Fibroblast of lung (primary cell): ENCODE data around the gene TACR1. TPM values are rescaled to one million over a fixed set of nuclear protein-coding genes. Genes with fewer than 3 reads are reported as not detected.

Source experiments
- DNase-seq, 2 donors: peaks; one replicate each; pipeline versions ENCODE4 v3.0.0 to v3.0.0-alpha.2; 2010; ENCODE audit warnings: low read depth in 2 of 2
- H2AFZ ChIP-seq: 2 replicates; pipeline ENCODE4 v1.5.1; 2012; ENCODE audit warnings: low read length, control low read depth, inconsistent platforms
- H3K27ac ChIP-seq: 2 replicates; pipeline ENCODE4 v1.5.1; 2011; ENCODE audit warnings: low read length, control low read depth; ENCODE audit not compliant: insufficient read depth
- H3K27me3 ChIP-seq: 2 replicates; pipeline ENCODE4 v1.5.1; 2011; ENCODE audit warnings: mild to moderate bottlenecking, low read length; ENCODE audit not compliant: control insufficient read depth, insufficient read depth
- H3K36me3 ChIP-seq: 2 replicates; pipeline ENCODE4 v1.5.1; 2011; ENCODE audit warnings: low read length; ENCODE audit not compliant: control insufficient read depth, insufficient read depth
- H3K4me1 ChIP-seq: 2 replicates; pipeline ENCODE4 v1.5.1; 2011; ENCODE audit warnings: low read length; ENCODE audit not compliant: control insufficient read depth, insufficient read depth; ENCODE audit errors: extremely low read depth
- H3K4me2 ChIP-seq: 2 replicates; pipeline ENCODE4 v1.5.1; 2011; ENCODE audit warnings: low read length, control low read depth; ENCODE audit not compliant: insufficient read depth; ENCODE audit errors: extremely low read depth
- H3K4me3 ChIP-seq, 4 experiments: fragments of 200-600 bp in 1 of 4; sonication (generic) in 1 of 4; replicated peaks in 1 of 4; 2 replicates each; pipeline ENCODE4 v1.5.1; 2011 to 2016; ENCODE audit warnings: low read length in 4 of 4, low read depth in 3 of 4, mild to moderate bottlenecking in 3 of 4, control low read depth in 2 of 4, inconsistent platforms in 1 of 4, mixed read lengths in 1 of 4; ENCODE audit not compliant: insufficient read depth in 1 of 4; ENCODE audit errors: control extremely low read depth in 1 of 4
- H3K79me2 ChIP-seq: 2 replicates; pipeline ENCODE4 v1.5.1; 2012; ENCODE audit warnings: mild to moderate bottlenecking, low read length, inconsistent platforms; ENCODE audit not compliant: control insufficient read depth, insufficient read depth
- H3K9ac ChIP-seq: 2 replicates; pipeline ENCODE4 v1.5.1; 2011; ENCODE audit warnings: mild to moderate bottlenecking, low read length, control low read depth; ENCODE audit not compliant: insufficient read depth
- H3K9me3 ChIP-seq: 2 replicates; pipeline ENCODE4 v1.5.1; 2012; ENCODE audit warnings: low read depth, low read length; ENCODE audit not compliant: control insufficient read depth, insufficient read depth
- H4K20me1 ChIP-seq: 2 replicates; pipeline ENCODE4 v1.5.1; 2011; ENCODE audit warnings: low read length; ENCODE audit not compliant: control insufficient read depth, insufficient read depth; ENCODE audit errors: extremely low read depth
- EZH2 ChIP-seq: IDR thresholded peaks from 2 replicates; pipeline ENCODE4 v1.5.1; 2012; ENCODE audit warnings: low read length, control low read depth, mild to moderate bottlenecking; ENCODE audit errors: missing control alignments
- polyA plus RNA-seq, 2 donors: library from polyadenylated mRNA; depleted of rRNA in 1 of 2; stranded (reverse) in 1 of 2; unstranded in 1 of 2; fragments of >200 nt; gene quantifications; 2 replicates each; pipeline ENCODE4 v1.2.1, GENCODE V29; 2011 to 2012; ENCODE audit warnings: missing spikeins in 1 of 2
- total RNA-seq: library from RNA; depleted of rRNA; stranded (reverse); fragments of >200 nt; gene quantifications from 2 replicates; pipeline ENCODE4 v1.2.1, GENCODE V29; 2014
- TF ChIP-seq, protein P1 (sequence below), 2 donors: IDR thresholded peaks in 1 of 2; conservative IDR thresholded peaks in 1 of 2; 1 replicate in 1 of 2; 2 replicates in 1 of 2; pipeline ENCODE4 v1.5.1; 2011 to 2012; ENCODE audit warnings: low read length in 2 of 2, control low read depth in 1 of 2, inconsistent platforms in 1 of 2, low read depth in 1 of 2, mild to moderate bottlenecking in 1 of 2

Gene TACR1
- total and polyA plus RNA-seq, 2 donors (not counting 1 experiment from before 2014, with no cell fraction given) = 0.05 to 0.17 TPM

- no peaks in the 10 kb centered on the region for H3K36me3 ChIP-seq
- H3K79me2 ChIP-seq = no peaks in the 10 kb centered on the region
- H3K9ac ChIP-seq = no peak overlapping the region
- no peak overlapping the region for H3K27ac ChIP-seq
- TF ChIP-seq EZH2 = no peak
- TF ChIP-seq, protein P1, sequence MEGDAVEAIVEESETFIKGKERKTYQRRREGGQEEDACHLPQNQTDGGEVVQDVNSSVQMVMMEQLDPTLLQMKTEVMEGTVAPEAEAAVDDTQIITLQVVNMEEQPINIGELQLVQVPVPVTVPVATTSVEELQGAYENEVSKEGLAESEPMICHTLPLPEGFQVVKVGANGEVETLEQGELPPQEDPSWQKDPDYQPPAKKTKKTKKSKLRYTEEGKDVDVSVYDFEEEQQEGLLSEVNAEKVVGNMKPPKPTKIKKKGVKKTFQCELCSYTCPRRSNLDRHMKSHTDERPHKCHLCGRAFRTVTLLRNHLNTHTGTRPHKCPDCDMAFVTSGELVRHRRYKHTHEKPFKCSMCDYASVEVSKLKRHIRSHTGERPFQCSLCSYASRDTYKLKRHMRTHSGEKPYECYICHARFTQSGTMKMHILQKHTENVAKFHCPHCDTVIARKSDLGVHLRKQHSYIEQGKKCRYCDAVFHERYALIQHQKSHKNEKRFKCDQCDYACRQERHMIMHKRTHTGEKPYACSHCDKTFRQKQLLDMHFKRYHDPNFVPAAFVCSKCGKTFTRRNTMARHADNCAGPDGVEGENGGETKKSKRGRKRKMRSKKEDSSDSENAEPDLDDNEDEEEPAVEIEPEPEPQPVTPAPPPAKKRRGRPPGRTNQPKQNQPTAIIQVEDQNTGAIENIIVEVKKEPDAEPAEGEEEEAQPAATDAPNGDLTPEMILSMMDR (conservative IDR thresholded peaks at IDR 0.05 in 1 of 2, IDR thresholded peaks at IDR 0.05 in 1 of 2; ENCODE audit: low read depth in 1 of 2, low read length in 2 of 2) = no peak
- no peak overlapping the region for H3K4me3 ChIP-seq
- H3K27me3 ChIP-seq = no peaks in the 10 kb centered on the region
- no peak overlapping the region for H3K4me2 ChIP-seq
- H3K4me1 ChIP-seq = no peaks in the 10 kb centered on the region
- H3K9me3 ChIP-seq = no peaks in the 10 kb centered on the region
- no peak overlapping the region for H2AFZ ChIP-seq
- DNase-seq = no peak
- no peaks in the 10 kb centered on the region for H4K20me1 ChIP-seq
Observed at GRCh38 chr2:75170889-75171288, 28.4 kb downstream of the TACR1 start.

DNA sequence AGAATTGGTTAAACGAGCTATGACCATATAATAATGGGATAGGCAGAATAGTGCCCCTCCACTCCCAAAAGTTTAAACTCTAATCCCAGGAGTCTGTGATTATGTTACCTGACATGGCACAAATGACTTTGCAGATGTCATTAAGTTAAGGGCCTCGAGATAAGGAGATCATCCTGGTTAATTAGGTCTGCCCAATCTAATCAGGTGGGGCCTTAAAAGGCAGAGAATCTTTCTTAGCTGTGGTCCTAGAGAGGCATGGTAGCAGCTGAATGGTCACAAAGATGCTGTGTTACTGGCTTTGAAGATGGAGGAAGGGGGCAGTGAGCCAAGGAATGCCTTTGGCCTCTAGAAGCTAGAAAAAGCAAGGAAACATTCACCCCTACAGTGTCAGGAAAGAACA, 31.1 kb downstream of the TACR1 start:
- no peak overlapping the region for H3K9ac ChIP-seq
- no peaks in the 10 kb centered on the region for H3K9me3 ChIP-seq
- no peak overlapping the region for H2AFZ ChIP-seq
- no peaks in the 10 kb centered on the region for H4K20me1 ChIP-seq
- H3K27me3 ChIP-seq = no peaks in the 10 kb centered on the region
- H3K4me3 ChIP-seq = no peak overlapping the region
- H3K4me2 ChIP-seq = no peak overlapping the region
- H3K79me2 ChIP-seq = no peaks in the 10 kb centered on the region
- no peaks in the 10 kb centered on the region for H3K36me3 ChIP-seq
- no peak overlapping the region for H3K27ac ChIP-seq
- H3K4me1 ChIP-seq = no peaks in the 10 kb centered on the region
- no peak for TF ChIP-seq EZH2
- TF ChIP-seq, protein P1 (conservative IDR thresholded peaks at IDR 0.05 in 1 of 2, IDR thresholded peaks at IDR 0.05 in 1 of 2; ENCODE audit: low read depth in 1 of 2, low read length in 2 of 2) = no peak
- DNase-seq = no peak

GRCh38 chr2:75166491-75166890, 32.8 kb downstream of the TACR1 start:
- Histone ChIP-seq H3K4me2 (no peak overlapping the region), H3K9ac (no peak overlapping the region), H3K27me3 (no peaks in the 10 kb centered on the region), H3K4me3 (no peak overlapping the region), H3K4me1 (no peaks in the 10 kb centered on the region), H4K20me1 (no peaks in the 10 kb centered on the region), H3K9me3 (no peaks in the 10 kb centered on the region), H3K79me2 (no peaks in the 10 kb centered on the region), H2AFZ (no peak overlapping the region), H3K36me3 (no peaks in the 10 kb centered on the region), H3K27ac (no peak overlapping the region)
- DNase-seq = no peak
- TF ChIP-seq, protein P1 (conservative IDR thresholded peaks at IDR 0.05 in 1 of 2, IDR thresholded peaks at IDR 0.05 in 1 of 2; ENCODE audit: low read depth in 1 of 2, low read length in 2 of 2) = no peak
- no peak for TF ChIP-seq EZH2
